Measurements from ENCODE around the gene CITED2.

The CITED2 gene

GRCh38 chr6:139381216-139381865 lies 6.9 kb upstream of the CITED2 start:
- DNase-seq: no peak

- no peak for DNase-seq
These were observed 6.2 kb upstream of the CITED2 start for GRCh38 chr6:139380611-139381010.

GRCh38 chr6:139380168-139380567 lies 5.7 kb upstream of the CITED2 start:
- no peak for DNase-seq

GRCh38 chr6:139378882-139379341 lies 4.5 kb upstream of the CITED2 start:
- DNase-seq: no peak

- DNase-seq: no peak
These were observed 3.8 kb upstream of the CITED2 start for GRCh38 chr6:139378226-139378625.

GRCh38 chr6:139376604-139377218 lies 2.3 kb upstream of the CITED2 start:
- DNase-seq: no peak

GRCh38 chr6:139376017-139376330 lies 1.5 kb upstream of the CITED2 start:
- DNase-seq: no peak

- peak; percentile 78 for DNase-seq
These were observed 973 bp upstream of the CITED2 start for GRCh38 chr6:139375226-139376016.

- no peak for DNase-seq
These were observed 506 bp downstream of the CITED2 start for GRCh38 chr6:139373928-139374356.

GRCh38 chr6:139373154-139373927 lies 1.1 kb downstream of the CITED2 start:
- no peak for DNase-seq

- DNase-seq: no peak
These were observed 1.9 kb downstream of the CITED2 start for GRCh38 chr6:139372326-139373153.

GRCh38 chr6:139371421-139372203 lies 2.8 kb downstream of the CITED2 start:
- DNase-seq: no peak

- no peak for DNase-seq
These were observed 3.5 kb downstream of the CITED2 start for GRCh38 chr6:139370999-139371345.

- no peak for DNase-seq
These were observed 4.0 kb downstream of the CITED2 start for GRCh38 chr6:139370283-139370998.

- no peak for DNase-seq
These were observed 4.7 kb downstream of the CITED2 start for GRCh38 chr6:139369568-139370282.

GRCh38 chr6:139369068-139369467 lies 5.4 kb downstream of the CITED2 start:
- no peak for DNase-seq

GRCh38 chr6:139368661-139369060 lies 5.8 kb downstream of the CITED2 start:
- DNase-seq: no peak

- no peak for DNase-seq
These were observed 6.6 kb downstream of the CITED2 start for GRCh38 chr6:139367810-139368351.

- no peak for DNase-seq
These were observed 9.5 kb downstream of the CITED2 start for GRCh38 chr6:139364982-139365379.

Data from GOT3 (cell line).